Body of pancreas (tissue), 4 donors: ENCODE measurements around the gene RHOT2.

Experiments used
- POLR2A ChIP-seq, 3 donors: fragments of 450-650 bp; IDR thresholded peaks; one replicate each; pipeline ENCODE4 v1.6.1; 2016; ENCODE audit warnings: antibody characterized with exemption in 3 of 3, mild to moderate bottlenecking in 2 of 3
- TF ChIP-seq, protein P1 (sequence below), 7 experiments: fragments of 450-650 bp in 4 of 7; fragments of 200-600 bp in 3 of 7; sonication (generic) in 3 of 7; IDR thresholded peaks; one replicate each; pipeline ENCODE4 v1.5.1; 2016 to 2019; ENCODE audit warnings: antibody characterized with exemption in 7 of 7

DNA sequence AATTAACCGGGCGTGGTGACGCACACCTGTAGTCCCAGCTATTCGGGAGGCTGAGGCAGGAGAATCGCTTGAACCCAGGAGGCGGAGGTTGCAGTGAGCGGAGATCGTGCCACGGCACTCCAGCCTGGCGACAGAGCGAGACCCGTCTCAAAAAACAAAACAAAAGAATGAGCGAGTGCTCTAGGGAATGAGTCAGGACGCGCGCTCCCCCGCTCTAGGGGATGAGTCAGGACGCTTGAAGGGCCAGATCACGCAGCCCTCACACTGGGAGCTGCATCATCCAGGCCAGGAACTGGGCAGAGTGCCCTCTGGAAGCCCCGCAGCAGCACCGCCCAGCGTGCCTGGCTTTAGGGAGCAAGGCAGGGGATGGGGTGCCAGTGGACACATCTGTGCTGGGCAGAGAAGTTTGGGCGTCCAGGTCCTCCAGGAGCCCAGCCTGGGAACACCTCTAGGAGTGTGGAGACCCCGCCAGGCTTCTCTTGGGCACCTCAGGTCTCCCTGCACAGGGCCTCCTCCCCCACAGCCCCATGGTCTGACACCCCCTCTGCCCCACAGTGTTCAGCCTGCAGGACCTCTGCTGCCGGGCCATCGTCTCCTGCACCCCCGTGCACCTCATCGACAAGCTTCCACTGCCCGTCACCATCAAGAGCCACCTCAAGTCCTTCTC, 41.0 kb upstream of the RHOT2 start:
- TF ChIP-seq, protein P1, sequence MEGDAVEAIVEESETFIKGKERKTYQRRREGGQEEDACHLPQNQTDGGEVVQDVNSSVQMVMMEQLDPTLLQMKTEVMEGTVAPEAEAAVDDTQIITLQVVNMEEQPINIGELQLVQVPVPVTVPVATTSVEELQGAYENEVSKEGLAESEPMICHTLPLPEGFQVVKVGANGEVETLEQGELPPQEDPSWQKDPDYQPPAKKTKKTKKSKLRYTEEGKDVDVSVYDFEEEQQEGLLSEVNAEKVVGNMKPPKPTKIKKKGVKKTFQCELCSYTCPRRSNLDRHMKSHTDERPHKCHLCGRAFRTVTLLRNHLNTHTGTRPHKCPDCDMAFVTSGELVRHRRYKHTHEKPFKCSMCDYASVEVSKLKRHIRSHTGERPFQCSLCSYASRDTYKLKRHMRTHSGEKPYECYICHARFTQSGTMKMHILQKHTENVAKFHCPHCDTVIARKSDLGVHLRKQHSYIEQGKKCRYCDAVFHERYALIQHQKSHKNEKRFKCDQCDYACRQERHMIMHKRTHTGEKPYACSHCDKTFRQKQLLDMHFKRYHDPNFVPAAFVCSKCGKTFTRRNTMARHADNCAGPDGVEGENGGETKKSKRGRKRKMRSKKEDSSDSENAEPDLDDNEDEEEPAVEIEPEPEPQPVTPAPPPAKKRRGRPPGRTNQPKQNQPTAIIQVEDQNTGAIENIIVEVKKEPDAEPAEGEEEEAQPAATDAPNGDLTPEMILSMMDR (IDR thresholded peaks at IDR 0.05) = no peak
- no peak for TF ChIP-seq POLR2A (IDR thresholded peaks at IDR 0.05)
